ENCODE results near the gene NOM1. TPM values are rescaled to one million over a fixed set of nuclear protein-coding genes. Genes with fewer than 3 reads are reported as not detected.

The NOM1 gene
- polyA plus RNA-seq, 1 experiment, result 10.4 TPM

DNA sequence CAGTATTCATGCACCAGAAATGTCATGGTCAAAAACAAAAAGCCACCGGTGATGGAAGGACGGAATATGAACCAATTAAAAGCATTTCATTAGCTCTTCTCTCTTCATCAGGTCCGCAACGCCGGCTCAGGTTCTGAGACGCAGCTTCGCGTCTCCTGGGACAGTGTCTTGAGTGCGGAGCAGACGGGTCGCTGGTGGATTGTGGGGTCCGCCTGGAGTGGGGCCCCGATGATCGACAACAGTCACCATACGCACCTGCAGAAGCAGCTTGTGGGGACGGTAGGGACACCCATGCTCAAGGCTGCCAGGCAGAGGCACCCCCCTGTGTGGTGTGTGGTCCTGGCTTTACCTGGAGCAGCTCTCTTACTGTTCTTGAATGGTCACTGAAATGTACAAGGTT is 13.4 kb downstream of the NOM1 start:
- Histone ChIP-seq H3K27me3 (ENCODE audit: control insufficient read depth, insufficient read depth, low read length) (no peaks in the 10 kb centered on the region), H3K4me3 (ENCODE audit: low read depth, low read length) (no peak overlapping the region), H3K9me3 (ENCODE audit: control insufficient read depth, insufficient read depth, low read length) (no peaks in the 10 kb centered on the region), H3K27ac (ENCODE audit: low read depth, low read length) (no peak overlapping the region)
- ChIA-PET POLR2A (no interaction called here), CTCF (no interaction called here)
- DNase-seq (ENCODE audit: low read depth, low spot score), result no peak
- TF ChIP-seq CTCF (IDR thresholded peaks at IDR 0.05; ENCODE audit: low read depth, low read length), result no peak

GRCh38 chr7:156963472-156963871 is 14.0 kb downstream of the NOM1 start:
- H3K4me3 ChIP-seq (ENCODE audit: low read depth, low read length), result no peak overlapping the region
- no peak for TF ChIP-seq CTCF (IDR thresholded peaks at IDR 0.05; ENCODE audit: low read depth, low read length)
- no peak for DNase-seq (ENCODE audit: low read depth, low spot score)
- POLR2A ChIA-PET, result no interaction called here
- H3K9me3 ChIP-seq (ENCODE audit: control insufficient read depth, insufficient read depth, low read length), result no peaks in the 10 kb centered on the region
- CTCF ChIA-PET, result no interaction called here
- H3K27ac ChIP-seq (ENCODE audit: low read depth, low read length), result no peak overlapping the region
- H3K27me3 ChIP-seq (ENCODE audit: control insufficient read depth, insufficient read depth, low read length), result no peaks in the 10 kb centered on the region

DNA sequence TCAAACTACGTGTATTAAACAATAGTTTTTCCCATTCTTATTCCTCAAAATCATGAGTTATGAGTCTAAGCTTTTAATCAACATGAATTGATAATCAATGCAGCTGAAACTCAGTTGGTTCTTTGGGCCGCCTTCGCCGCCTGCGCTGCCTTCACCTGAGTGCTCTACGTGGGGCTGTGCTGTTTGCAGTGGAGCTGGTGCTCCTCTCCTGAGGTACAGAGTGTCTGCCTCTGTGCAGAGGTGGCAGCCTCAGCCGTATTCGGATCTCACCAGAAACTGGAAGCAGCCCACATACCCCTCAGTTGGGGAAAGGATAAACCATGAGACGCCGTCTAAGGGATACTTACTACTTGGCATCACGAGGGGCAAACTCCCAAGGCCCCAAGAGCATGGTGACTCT is 15.5 kb downstream of the NOM1 start:
- H3K27ac ChIP-seq (ENCODE audit: low read depth, low read length), result no peak overlapping the region
- no peaks in the 10 kb centered on the region for H3K27me3 ChIP-seq (ENCODE audit: control insufficient read depth, insufficient read depth, low read length)
- no peak for TF ChIP-seq CTCF (IDR thresholded peaks at IDR 0.05; ENCODE audit: low read depth, low read length)
- DNase-seq (ENCODE audit: low read depth, low spot score), result no peak
- ChIA-PET CTCF (interaction anchor here (1.3 kb wide), 1 partner anchor 309 kb away, joined by 5 read pairs; no protein-coding TSS in a partner anchor), POLR2A (no interaction called here)
- no peaks in the 10 kb centered on the region for H3K9me3 ChIP-seq (ENCODE audit: control insufficient read depth, insufficient read depth, low read length)
- H3K4me3 ChIP-seq (ENCODE audit: low read depth, low read length), result no peak overlapping the region

DNA sequence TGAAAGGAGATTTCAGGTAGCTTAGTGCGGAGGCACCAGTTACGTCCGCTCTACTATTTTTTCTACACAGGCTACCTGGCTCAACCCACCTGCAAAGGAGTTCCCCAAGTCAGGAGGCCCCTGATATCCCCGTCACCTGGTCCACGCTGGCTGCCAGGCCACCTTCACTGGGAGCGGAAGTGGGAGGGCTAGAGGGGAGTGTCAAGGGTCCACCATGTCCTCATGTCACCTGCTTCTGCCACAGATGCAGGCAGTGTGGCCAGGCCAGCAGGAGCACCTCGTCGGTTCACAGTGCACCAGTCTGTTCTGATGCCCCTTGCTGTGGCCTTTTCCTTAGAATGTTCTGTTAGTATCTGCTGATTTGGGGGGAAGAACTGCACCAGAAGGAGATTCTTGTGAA is 16.9 kb downstream of the NOM1 start:
- POLR2A ChIA-PET, result no interaction called here
- DNase-seq (ENCODE audit: low read depth, low spot score), result no peak
- no peaks in the 10 kb centered on the region for H3K9me3 ChIP-seq (ENCODE audit: control insufficient read depth, insufficient read depth, low read length)
- CTCF ChIA-PET, result no interaction called here
- TF ChIP-seq CTCF (IDR thresholded peaks at IDR 0.05; ENCODE audit: low read depth, low read length), result no peak
- no peak overlapping the region for H3K27ac ChIP-seq (ENCODE audit: low read depth, low read length)
- H3K27me3 ChIP-seq (ENCODE audit: control insufficient read depth, insufficient read depth, low read length), result no peaks in the 10 kb centered on the region
- no peak overlapping the region for H3K4me3 ChIP-seq (ENCODE audit: low read depth, low read length)

DNA sequence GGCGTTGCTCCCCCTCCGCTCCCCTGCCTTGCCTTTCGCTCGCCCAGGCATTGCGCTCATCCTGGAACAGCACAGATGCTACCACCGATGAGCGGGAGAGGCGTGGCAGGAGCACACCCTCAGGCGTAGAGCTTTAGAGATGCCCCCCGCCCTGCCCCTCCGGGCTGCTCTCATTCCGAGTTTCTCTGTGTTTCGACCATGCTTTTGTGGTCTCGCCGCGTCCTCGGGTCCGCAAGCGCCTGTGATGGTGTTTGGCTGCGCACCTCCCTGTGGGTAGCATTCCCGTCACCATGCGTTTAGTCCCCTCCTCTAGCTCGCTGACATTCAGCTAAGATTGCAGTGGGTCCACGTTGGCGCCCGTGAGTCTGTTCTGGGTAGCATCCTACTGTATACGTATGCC is 18.7 kb downstream of the NOM1 start:
- no peak overlapping the region for H3K4me3 ChIP-seq (ENCODE audit: low read depth, low read length)
- CTCF ChIA-PET, result interaction anchor here (1.3 to 7.4 kb wide), 5 partner anchors 19 to 305 kb away, joined by 3 to 67 read pairs (median 15); partner anchors contain the start of gene NOM1
- TF ChIP-seq CTCF (IDR thresholded peaks at IDR 0.05; ENCODE audit: low read depth, low read length), result no peak
- no peak overlapping the region for H3K27ac ChIP-seq (ENCODE audit: low read depth, low read length)
- DNase-seq (ENCODE audit: low read depth, low spot score), result no peak
- H3K27me3 ChIP-seq (ENCODE audit: control insufficient read depth, insufficient read depth, low read length), result no peaks in the 10 kb centered on the region
- no peaks in the 10 kb centered on the region for H3K9me3 ChIP-seq (ENCODE audit: control insufficient read depth, insufficient read depth, low read length)
- POLR2A ChIA-PET, result no interaction called here
